Panc1 (cell line): ENCODE data around the gene NBL1.

ENCODE experiments used
- TCF7L2 ChIP-seq: IDR thresholded peaks from 2 replicates; pipeline ENCODE4 v1.6.1; 2011; ENCODE audit warnings: mild to moderate bottlenecking, low read depth, low read length, inconsistent platforms
- TF ChIP-seq, protein P1 (sequence below): fragments of 450-650 bp; IDR thresholded peaks from 2 replicates; pipeline ENCODE4 v1.5.1; 2017; ENCODE audit warnings: mild to moderate bottlenecking

DNA sequence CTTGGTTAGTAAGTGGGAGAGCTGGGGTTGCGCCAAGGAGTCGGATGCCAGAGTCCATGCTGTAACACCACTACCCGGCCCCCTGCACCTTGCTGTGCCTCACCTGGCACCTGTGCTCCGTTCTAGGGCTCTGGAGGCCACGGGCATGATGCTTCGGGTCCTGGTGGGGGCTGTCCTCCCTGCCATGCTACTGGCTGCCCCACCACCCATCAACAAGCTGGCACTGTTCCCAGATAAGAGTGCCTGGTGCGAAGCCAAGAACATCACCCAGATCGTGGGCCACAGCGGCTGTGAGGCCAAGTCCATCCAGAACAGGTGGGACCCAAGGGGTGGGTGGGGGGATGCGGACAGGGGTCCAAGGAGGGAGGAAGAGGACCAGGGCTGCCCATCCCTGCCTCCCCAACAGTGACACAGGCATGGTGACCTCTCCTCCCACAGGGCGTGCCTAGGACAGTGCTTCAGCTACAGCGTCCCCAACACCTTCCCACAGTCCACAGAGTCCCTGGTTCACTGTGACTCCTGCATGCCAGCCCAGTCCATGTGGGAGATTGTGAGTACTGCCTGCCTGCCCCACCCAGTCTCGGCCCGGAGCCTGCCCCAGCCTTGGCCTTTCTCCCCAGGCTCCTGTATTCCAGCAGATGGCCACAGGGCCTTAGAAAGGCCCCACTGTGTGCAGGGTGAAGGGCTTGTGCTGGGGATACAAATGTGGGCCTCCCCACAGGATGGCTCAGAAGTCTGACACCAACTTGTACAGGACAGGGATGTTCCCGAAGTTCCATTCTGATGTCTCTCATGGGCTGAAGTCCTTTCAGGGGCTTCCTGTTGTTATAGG is 11.0 kb downstream of the NBL1 start:
- TF ChIP-seq, protein P1, sequence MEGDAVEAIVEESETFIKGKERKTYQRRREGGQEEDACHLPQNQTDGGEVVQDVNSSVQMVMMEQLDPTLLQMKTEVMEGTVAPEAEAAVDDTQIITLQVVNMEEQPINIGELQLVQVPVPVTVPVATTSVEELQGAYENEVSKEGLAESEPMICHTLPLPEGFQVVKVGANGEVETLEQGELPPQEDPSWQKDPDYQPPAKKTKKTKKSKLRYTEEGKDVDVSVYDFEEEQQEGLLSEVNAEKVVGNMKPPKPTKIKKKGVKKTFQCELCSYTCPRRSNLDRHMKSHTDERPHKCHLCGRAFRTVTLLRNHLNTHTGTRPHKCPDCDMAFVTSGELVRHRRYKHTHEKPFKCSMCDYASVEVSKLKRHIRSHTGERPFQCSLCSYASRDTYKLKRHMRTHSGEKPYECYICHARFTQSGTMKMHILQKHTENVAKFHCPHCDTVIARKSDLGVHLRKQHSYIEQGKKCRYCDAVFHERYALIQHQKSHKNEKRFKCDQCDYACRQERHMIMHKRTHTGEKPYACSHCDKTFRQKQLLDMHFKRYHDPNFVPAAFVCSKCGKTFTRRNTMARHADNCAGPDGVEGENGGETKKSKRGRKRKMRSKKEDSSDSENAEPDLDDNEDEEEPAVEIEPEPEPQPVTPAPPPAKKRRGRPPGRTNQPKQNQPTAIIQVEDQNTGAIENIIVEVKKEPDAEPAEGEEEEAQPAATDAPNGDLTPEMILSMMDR = no peak
- no peak for TF ChIP-seq TCF7L2
